PC-3 (cell line): Measurements from ENCODE around the gene SPR. TPM values are rescaled to one million over a fixed set of nuclear protein-coding genes. Genes with fewer than 3 reads are reported as not detected.

Experiments
- ATAC-seq: fragments of 200-7000 bp; cut with Tn5 transposase; 2 replicates; pipeline ENCODE4 v1.9.1; 2020; ENCODE audit warnings: mild to moderate bottlenecking, moderate library complexity
- BruUV-seq: library from RNA; stranded (reverse); fragments of 400-500 nt; replicated peaks from 2 replicates; lab custom pipeline; 2021; lab: Mats Ljungman, UMichigan
- CTCF ChIA-PET: fragments of 300-600 bp; sonication (Branson Sonifier 250); formaldehyde crosslinking; loops from one replicate; lab custom pipeline; 2022; ENCODE audit warnings: antibody characterized with exemption; lab: Charles Lee
- POLR2A ChIA-PET: fragments of 300-600 bp; sonication (Branson Sonifier 250); formaldehyde crosslinking; loops from one replicate; lab custom pipeline; 2022; ENCODE audit warnings: antibody characterized with exemption; ENCODE audit not compliant: unreplicated experiment; lab: Charles Lee
- DNase-seq: peaks from one replicate; pipeline ENCODE4 v3.0.0-alpha.2; 2015
- H2AFZ ChIP-seq: fragments of 300-600 bp; sonication (generic); 2 replicates; pipeline ENCODE4 v1.6.0; 2016; ENCODE audit warnings: antibody characterized with exemption, low read length
- H3F3A ChIP-seq: fragments of 300-600 bp; sonication (generic); one replicate; pipeline ENCODE4 v1.6.0; 2017; ENCODE audit warnings: antibody characterized with exemption, low read length, control low read depth, mild to moderate bottlenecking; ENCODE audit not compliant: unreplicated experiment
- H3K27ac ChIP-seq: fragments of 300-600 bp; sonication (generic); 2 replicates; pipeline ENCODE4 v1.5.1; 2016; ENCODE audit warnings: mild to moderate bottlenecking, low read length
- H3K27me3 ChIP-seq: fragments of 300-600 bp; sonication (generic); 2 replicates; pipeline ENCODE4 v1.6.1; 2016; ENCODE audit warnings: low read length, mixed read lengths
- H3K36me3 ChIP-seq: fragments of 300-600 bp; sonication (generic); 2 replicates; pipeline ENCODE4 v1.6.1; 2016; ENCODE audit warnings: low read depth, mixed run types, low read length, mixed read lengths
- H3K4me1 ChIP-seq: fragments of 300-600 bp; sonication (generic); 2 replicates; pipeline ENCODE4 v1.5.1; 2016; ENCODE audit warnings: low read length; ENCODE audit not compliant: insufficient read depth
- H3K4me2 ChIP-seq: fragments of 300-600 bp; sonication (generic); 2 replicates; pipeline ENCODE4 v1.6.0; 2016; ENCODE audit warnings: low read length
- H3K4me3 ChIP-seq: fragments of 300-600 bp; sonication (generic); 2 replicates; pipeline ENCODE4 v1.5.1; 2016; ENCODE audit warnings: mild to moderate bottlenecking, low read length, mixed read lengths
- H3K79me2 ChIP-seq: fragments of 300-600 bp; sonication (generic); 2 replicates; pipeline ENCODE4 v1.6.1; 2017; ENCODE audit warnings: low read length, mixed read lengths
- H3K9ac ChIP-seq: fragments of 300-600 bp; sonication (generic); 2 replicates; pipeline ENCODE4 v1.6.0; 2016; ENCODE audit warnings: mild to moderate bottlenecking, low read length
- H3K9me2 ChIP-seq: fragments of 300-600 bp; sonication (generic); replicated peaks from 2 replicates; pipeline ENCODE4 v1.6.1; 2016; ENCODE audit warnings: mixed run types, low read length, mixed read lengths
- H3K9me3 ChIP-seq: fragments of 300-600 bp; sonication (generic); 2 replicates; pipeline ENCODE4 v1.6.1; 2016; ENCODE audit warnings: low read length, mixed read lengths
- H4K20me1 ChIP-seq: fragments of 300-600 bp; sonication (generic); 2 replicates; pipeline ENCODE4 v1.6.1; 2016; ENCODE audit warnings: low read length, mixed read lengths
- EZH2 ChIP-seq: fragments of 300-600 bp; sonication (generic); IDR thresholded peaks from one replicate; pipeline ENCODE4 v1.6.1; 2017; ENCODE audit warnings: antibody characterized with exemption, mild to moderate bottlenecking, low read length; ENCODE audit not compliant: unreplicated experiment
- EZH2phosphoT487 ChIP-seq: fragments of 300-600 bp; sonication (generic); IDR thresholded peaks from 2 replicates; pipeline ENCODE4 v1.6.1; 2018; ENCODE audit warnings: mild to moderate bottlenecking, antibody characterized with exemption, low read length, borderline replicate concordance
- intact Hi-C: fragments of 100-400 bp; cut with micrococcal nuclease; formaldehyde crosslinking; loops from 2 replicates; pipeline ENCODE4 v1.9.0; 2023
- total RNA-seq: library from RNA; depleted of rRNA; stranded (reverse); fragments of >200 nt; gene quantifications from 2 replicates; pipeline ENCODE4 v1.2.3, GENCODE V29; 2014
- TF ChIP-seq, protein P1 (sequence below): fragments of 300-600 bp; sonication (generic); conservative IDR thresholded peaks from 2 replicates; pipeline ENCODE4 v1.5.1; 2017; ENCODE audit warnings: antibody characterized with exemption, low read depth, mild to moderate bottlenecking, low read length

SPR gene
- total RNA-seq, 1 experiment from 2014 or later = 69.4 TPM

DNA sequence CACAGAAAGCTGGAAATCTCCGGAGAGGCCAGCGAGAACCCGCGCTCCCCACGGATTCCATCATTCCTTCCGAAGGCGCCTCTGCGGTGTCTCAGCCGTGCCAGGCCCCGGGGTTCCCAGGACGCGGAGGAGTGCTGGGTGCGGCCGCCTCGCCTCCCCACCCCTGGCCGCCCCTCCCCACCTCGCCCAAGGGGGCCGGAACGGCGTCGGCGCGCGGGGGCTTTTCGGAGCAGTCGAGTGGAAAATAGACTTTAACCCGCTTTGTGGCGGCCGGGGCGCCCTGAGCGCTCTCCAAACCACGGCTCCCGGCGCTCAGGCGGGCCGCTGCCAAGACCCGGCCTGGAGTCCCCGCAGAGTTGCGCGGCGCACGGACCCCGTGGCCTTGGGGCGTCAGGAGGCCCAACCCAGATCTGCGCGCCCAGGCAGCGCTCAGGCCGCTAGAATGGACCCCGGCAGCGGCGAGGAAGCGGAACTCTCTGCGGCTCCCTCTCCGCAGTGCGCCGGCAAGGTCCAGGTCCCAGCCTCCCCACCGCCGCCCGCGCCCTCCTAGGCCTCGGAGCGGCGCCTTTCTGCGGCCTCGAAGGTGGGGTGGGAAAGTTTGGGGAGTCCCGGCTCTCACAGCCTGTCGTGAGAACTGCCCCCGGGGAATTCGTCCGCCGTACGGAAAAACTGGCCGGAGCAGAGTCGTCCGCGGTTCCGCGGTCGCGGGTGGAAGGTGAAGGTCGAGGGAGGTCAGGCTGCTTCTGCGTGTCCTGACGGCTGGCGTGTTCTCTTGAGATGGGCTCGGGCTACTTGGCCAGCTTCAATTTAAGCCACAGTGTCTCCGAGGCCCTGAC is 28.9 kb downstream of the SPR start:
- Histone ChIP-seq H4K20me1 (no peaks in the 10 kb centered on the region), H3F3A (no peaks in the 10 kb centered on the region), H3K9me2 (no peaks in the 10 kb centered on the region), H3K36me3 (no peaks in the 10 kb centered on the region), H3K9me3 (no peaks in the 10 kb centered on the region), H3K27ac (no peak overlapping the region), H3K4me3 (peak overlapping the region; percentile 60), H3K27me3 (peaks cover 89% of the 10 kb centered on the region), H3K9ac (no peak overlapping the region), H3K4me2 (peak overlapping the region; percentile 88), H3K79me2 (no peaks in the 10 kb centered on the region), H2AFZ (peak overlapping the region; percentile 81; the same call in 1 of the 2 replicates), H3K4me1 (peaks cover 25% of the 10 kb centered on the region; the same call in 1 of the 2 replicates)
- BruUV-seq = no TSS peak
- CTCF ChIA-PET = interaction anchor here (1.4 kb wide), 1 partner anchor 28 kb away, joined by 4 read pairs; the partner anchor contains the start of gene SPR
- ATAC-seq (peak; percentile 36), DNase-seq (peak; percentile 58)
- POLR2A ChIA-PET = no interaction called here
- 0 out of 2 replicates have a peak, but pooled peaks have one; percentile 17 for TF ChIP-seq EZH2phosphoT487
- TF ChIP-seq, protein P1, sequence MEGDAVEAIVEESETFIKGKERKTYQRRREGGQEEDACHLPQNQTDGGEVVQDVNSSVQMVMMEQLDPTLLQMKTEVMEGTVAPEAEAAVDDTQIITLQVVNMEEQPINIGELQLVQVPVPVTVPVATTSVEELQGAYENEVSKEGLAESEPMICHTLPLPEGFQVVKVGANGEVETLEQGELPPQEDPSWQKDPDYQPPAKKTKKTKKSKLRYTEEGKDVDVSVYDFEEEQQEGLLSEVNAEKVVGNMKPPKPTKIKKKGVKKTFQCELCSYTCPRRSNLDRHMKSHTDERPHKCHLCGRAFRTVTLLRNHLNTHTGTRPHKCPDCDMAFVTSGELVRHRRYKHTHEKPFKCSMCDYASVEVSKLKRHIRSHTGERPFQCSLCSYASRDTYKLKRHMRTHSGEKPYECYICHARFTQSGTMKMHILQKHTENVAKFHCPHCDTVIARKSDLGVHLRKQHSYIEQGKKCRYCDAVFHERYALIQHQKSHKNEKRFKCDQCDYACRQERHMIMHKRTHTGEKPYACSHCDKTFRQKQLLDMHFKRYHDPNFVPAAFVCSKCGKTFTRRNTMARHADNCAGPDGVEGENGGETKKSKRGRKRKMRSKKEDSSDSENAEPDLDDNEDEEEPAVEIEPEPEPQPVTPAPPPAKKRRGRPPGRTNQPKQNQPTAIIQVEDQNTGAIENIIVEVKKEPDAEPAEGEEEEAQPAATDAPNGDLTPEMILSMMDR = no peak
- peak; percentile 81 for TF ChIP-seq EZH2
- intact Hi-C loops = loop anchor here (2.0 kb wide), 1 partner anchor 29 kb away; the partner anchor contains the start of gene SPR

DNA sequence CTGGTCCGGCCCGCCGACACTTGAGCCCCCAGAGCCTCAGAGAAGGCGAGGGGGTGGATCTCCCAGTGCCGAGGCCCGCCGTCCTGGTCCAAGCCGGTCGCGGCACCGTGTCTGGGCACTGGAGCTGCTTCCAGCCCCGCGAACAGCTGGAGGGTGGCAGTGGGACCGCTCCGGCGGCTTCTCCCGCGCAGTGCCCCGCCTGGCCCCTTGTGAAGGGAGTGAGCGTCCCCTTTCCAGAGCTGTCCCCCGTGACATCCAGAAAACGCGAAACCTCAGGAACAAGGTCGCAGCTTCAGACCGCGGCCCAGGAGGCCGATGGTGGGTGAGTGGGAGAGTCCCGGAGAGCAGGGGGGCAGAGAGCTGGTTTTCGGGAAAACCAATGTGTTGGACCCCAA is 29.5 kb downstream of the SPR start:
- POLR2A ChIA-PET = no interaction called here
- Histone ChIP-seq H3K9ac (no peak overlapping the region), H4K20me1 (no peaks in the 10 kb centered on the region), H3K27me3 (peaks cover 94% of the 10 kb centered on the region), H3F3A (no peaks in the 10 kb centered on the region), H3K9me3 (no peaks in the 10 kb centered on the region), H3K9me2 (no peaks in the 10 kb centered on the region), H2AFZ (peak overlapping the region; percentile 81), H3K4me2 (peak overlapping the region; percentile 88), H3K79me2 (no peaks in the 10 kb centered on the region), H3K27ac (no peak overlapping the region), H3K4me1 (peaks cover 20% of the 10 kb centered on the region; the same call in 1 of the 2 replicates), H3K36me3 (no peaks in the 10 kb centered on the region), H3K4me3 (peak overlapping the region; percentile 60)
- intact Hi-C loops = loop anchor here (2.0 kb wide), 1 partner anchor 30 kb away; the partner anchor contains the start of gene SPR
- no peak for ATAC-seq
- DNase-seq = no peak
- no TSS peak for BruUV-seq
- CTCF ChIA-PET = interaction anchor here (1.4 kb wide), 1 partner anchor 29 kb away, joined by 4 read pairs; the partner anchor contains the start of gene SPR
- peak; percentile 45; the same call in 1 of the 2 replicates for TF ChIP-seq EZH2phosphoT487
- TF ChIP-seq, protein P1 = no peak
